ENCODE results near the gene SPRR2F. TPM values are rescaled to one million over a fixed set of nuclear protein-coding genes. Genes with fewer than 3 reads are reported as not detected.

Gene SPRR2F, protein sequence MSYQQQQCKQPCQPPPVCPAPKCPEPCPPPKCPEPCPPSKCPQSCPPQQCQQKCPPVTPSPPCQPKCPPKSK
- total RNA-seq = not detected

DNA sequence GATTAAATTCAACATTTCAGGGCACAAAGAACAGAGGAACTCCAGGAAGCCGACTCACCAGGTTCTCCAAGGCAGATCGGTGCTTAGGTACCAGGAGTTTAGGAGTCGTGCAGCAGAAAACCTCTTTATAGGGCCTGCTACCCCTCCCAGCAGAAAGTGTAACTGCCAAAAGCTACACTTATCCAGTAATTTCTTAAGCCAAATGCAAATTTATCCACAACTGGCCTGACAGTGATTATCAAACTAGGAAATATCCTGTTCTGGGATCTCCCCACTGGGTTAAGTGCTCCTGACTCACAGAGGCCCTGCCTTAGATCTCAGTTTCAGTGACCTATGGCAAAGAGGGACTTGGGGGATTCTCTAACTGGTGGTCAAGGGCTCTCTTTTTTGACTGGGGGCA, at the start of gene SPRR2F:
SPRR2F (minus strand) TSS at position 101 of the 400 bp plus-strand sequence. CDS start 783 bp downstream, outside the sequence.
- Histone ChIP-seq H3K27me3 (no peaks in the 10 kb centered on the region), H3K4me3 (no peak within 1 kb of the TSS), H3K36me3 (no peaks in the 10 kb centered on the region), H3K9me3 (no peaks in the 10 kb centered on the region), H3K4me1 (no peaks in the 10 kb centered on the region), H3K27ac (no peak within 1 kb of the TSS)
- no peak for TF ChIP-seq POLR2A (IDR thresholded peaks at IDR 0.05)
- TF ChIP-seq, protein P1, sequence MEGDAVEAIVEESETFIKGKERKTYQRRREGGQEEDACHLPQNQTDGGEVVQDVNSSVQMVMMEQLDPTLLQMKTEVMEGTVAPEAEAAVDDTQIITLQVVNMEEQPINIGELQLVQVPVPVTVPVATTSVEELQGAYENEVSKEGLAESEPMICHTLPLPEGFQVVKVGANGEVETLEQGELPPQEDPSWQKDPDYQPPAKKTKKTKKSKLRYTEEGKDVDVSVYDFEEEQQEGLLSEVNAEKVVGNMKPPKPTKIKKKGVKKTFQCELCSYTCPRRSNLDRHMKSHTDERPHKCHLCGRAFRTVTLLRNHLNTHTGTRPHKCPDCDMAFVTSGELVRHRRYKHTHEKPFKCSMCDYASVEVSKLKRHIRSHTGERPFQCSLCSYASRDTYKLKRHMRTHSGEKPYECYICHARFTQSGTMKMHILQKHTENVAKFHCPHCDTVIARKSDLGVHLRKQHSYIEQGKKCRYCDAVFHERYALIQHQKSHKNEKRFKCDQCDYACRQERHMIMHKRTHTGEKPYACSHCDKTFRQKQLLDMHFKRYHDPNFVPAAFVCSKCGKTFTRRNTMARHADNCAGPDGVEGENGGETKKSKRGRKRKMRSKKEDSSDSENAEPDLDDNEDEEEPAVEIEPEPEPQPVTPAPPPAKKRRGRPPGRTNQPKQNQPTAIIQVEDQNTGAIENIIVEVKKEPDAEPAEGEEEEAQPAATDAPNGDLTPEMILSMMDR (IDR thresholded peaks at IDR 0.05) = no peak
- DNase-seq = no peak

DNA sequence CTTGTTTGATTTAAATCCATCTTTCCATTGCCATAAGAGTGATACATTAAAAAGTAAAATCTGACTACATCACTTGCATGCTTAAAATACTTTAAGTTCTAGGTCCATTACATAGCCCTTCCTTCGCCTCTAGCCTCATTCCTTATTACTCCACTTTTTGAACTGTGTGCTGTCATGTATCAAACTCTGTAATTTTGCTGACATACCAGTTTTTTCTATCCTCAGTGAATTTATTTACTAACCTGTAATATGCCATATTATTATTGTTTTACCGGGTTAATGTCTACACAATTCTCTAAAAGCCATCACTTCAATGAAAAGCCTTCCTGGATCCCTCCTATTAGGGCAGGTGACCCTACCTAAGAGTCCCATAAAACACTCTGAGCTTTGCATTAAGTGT, 42.2 kb upstream of the SPRR2F start:
- Histone ChIP-seq H3K27ac (no peak overlapping the region), H3K4me3 (no peak overlapping the region), H3K36me3 (no peaks in the 10 kb centered on the region), H3K27me3 (no peaks in the 10 kb centered on the region), H3K4me1 (no peaks in the 10 kb centered on the region), H3K9me3 (peaks cover 0 to 6% (median 3%) of the 10 kb centered on the region in 4 donors)
- DNase-seq = no peak
- TF ChIP-seq, protein P1 (IDR thresholded peaks at IDR 0.05) = no peak
- no peak for TF ChIP-seq POLR2A (IDR thresholded peaks at IDR 0.05)

DNA sequence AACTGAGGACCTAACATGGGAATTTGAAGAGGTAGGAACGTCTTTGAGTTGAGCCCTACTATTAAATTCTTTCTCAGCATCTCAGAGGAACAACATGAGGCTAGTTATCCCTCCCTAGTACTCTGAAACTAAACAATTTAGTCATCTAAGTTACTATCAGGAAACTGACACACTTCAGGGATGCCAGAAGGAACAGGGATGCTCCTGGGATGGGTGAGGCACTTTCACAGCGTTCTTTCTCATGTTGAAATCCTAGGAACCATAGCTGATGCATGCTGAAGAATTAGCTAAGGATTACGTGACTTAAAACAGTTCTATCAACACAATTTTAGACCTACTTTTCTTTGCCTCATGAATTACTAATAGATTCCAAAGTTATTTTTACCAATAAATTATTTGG, 39.2 kb upstream of the SPRR2F start:
- H3K9me3 ChIP-seq = no peaks in the 10 kb centered on the region
- H3K4me3 ChIP-seq = no peak overlapping the region
- no peak for DNase-seq
- H3K36me3 ChIP-seq = no peaks in the 10 kb centered on the region
- no peaks in the 10 kb centered on the region for H3K27me3 ChIP-seq
- H3K4me1 ChIP-seq = no peaks in the 10 kb centered on the region
- H3K27ac ChIP-seq = no peak overlapping the region
- TF ChIP-seq, protein P1 (IDR thresholded peaks at IDR 0.05) = no peak
- no peak for TF ChIP-seq POLR2A (IDR thresholded peaks at IDR 0.05)

DNA sequence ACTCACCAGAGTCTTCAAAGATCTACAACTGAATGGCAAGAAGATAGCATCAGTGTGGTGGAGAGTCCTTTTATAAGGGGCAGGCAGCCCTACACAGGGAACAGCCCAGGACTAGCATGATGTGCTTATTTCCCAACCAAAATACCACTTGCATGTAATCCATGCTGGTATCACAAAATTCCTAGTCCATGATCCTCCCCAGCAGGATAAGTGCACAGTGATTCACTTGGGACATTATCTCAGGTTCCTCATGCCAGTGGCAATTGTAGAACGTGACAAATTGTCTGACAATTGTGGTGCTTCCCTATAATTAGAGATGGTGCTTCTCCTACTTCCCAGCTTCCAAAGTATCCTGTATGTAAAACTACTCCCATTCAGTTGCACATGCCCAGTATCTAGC, 37.5 kb upstream of the SPRR2F start, which contains the start of gene SPRR2G:
SPRR2G (minus strand) TSS at position 45 of the 400 bp plus-strand sequence. CDS start 780 bp downstream, outside the sequence.
- no peak for TF ChIP-seq POLR2A (IDR thresholded peaks at IDR 0.05)
- no peaks in the 10 kb centered on the region for H3K27me3 ChIP-seq
- DNase-seq = no peak
- H3K27ac ChIP-seq = no peak within 1 kb of the TSS
- H3K4me1 ChIP-seq = no peaks in the 10 kb centered on the region
- no peak within 1 kb of the TSS for H3K4me3 ChIP-seq
- no peaks in the 10 kb centered on the region for H3K36me3 ChIP-seq
- no peaks in the 10 kb centered on the region for H3K9me3 ChIP-seq

DNA sequence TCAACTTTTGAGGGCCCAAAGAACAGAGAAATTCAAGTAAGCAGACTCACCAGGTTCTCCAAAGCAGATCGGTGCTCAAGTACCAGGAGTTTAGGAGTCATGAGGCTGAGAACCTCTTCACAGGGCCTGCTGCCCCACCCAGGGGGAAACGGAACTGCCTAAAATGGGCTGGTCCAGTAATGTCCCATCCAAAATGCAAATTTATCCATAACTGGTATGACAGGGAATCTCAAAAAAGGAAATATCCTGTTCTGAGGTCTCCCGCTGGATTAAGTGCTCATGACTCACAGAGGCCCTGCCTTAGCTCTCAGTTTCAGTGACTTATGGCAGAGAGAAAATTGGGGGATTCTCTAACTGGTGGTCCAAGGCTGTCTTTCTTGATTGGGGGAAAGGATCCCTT, 28.1 kb upstream of the SPRR2F start:
- Histone ChIP-seq H3K9me3 (no peaks in the 10 kb centered on the region), H3K27ac (no peak overlapping the region), H3K4me1 (no peaks in the 10 kb centered on the region), H3K36me3 (no peaks in the 10 kb centered on the region), H3K27me3 (no peaks in the 10 kb centered on the region), H3K4me3 (no peak overlapping the region)
- TF ChIP-seq, protein P1 (IDR thresholded peaks at IDR 0.05) = no peak
- TF ChIP-seq POLR2A (IDR thresholded peaks at IDR 0.05) = no peak
- DNase-seq = no peak

DNA sequence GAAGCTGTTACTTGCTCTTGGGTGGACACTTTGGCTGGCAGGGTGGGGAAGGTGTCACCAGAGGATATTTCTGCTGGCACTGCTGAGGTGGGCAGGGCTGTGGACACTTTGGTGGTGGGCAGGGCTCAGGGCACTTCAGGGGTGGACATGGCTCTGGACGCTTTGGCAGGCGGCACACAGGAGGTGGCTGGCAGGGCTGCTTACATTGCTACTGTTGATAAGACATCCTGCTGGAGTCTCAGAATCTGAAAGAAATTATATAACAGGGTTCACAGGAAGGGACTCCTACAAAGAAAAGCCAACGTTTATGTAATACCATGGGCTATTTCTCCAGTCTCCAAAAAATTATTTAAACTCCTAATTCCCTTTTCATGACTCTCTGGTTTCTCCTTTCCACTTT, 27.2 kb upstream of the SPRR2F start:
- TF ChIP-seq POLR2A (IDR thresholded peaks at IDR 0.05) = no peak
- TF ChIP-seq, protein P1 (IDR thresholded peaks at IDR 0.05) = no peak
- no peak for DNase-seq
- Histone ChIP-seq H3K27me3 (no peaks in the 10 kb centered on the region), H3K9me3 (no peaks in the 10 kb centered on the region), H3K4me1 (no peaks in the 10 kb centered on the region), H3K36me3 (no peaks in the 10 kb centered on the region), H3K27ac (no peak overlapping the region), H3K4me3 (no peak overlapping the region)
